ENCODE data around the gene ARHGEF26.

ARHGEF26 gene

GRCh38 chr3:154307363-154307762 lies 186.2 kb downstream of the ARHGEF26 start:
- Histone ChIP-seq H3K36me3 (peaks cover 69% of the 10 kb centered on the region), H3K4me1 (ENCODE audit: control insufficient read depth in 1 of 2, insufficient read depth in 1 of 2, low read depth in 1 of 2, low read length in 1 of 2) (no peaks in the 10 kb centered on the region), H3K9me3 (no peaks in the 10 kb centered on the region), H3K4me3 (ENCODE audit: low read depth in 1 of 2, low read length in 1 of 2) (no peak overlapping the region), H3K27me3 (no peaks in the 10 kb centered on the region), H3K27ac (no peak overlapping the region)
- TF ChIP-seq CTCF (IDR thresholded peaks at IDR 0.05) = no peak
